Ovary (tissue), 9 donors: ENCODE measurements around the gene GRSF1. TPM values are rescaled to one million over a fixed set of nuclear protein-coding genes. Genes with fewer than 3 reads are reported as not detected.
A peak's percentile ranks its signal among the peaks of the same experiment; 100 is the strongest.

Experiments
- DNase-seq, 5 donors: peaks; one replicate each; pipeline ENCODE4 v3.0.0-alpha.2; 2019 to 2020
- H3K27ac ChIP-seq, 2 donors: fragments of 200-600 bp; one replicate each; pipeline versions ENCODE4 v1.5.1 to v1.8.0; 2019 to 2022
- H3K27me3 ChIP-seq: fragments of 200-600 bp; one replicate; pipeline ENCODE4 v1.8.0; 2022
- H3K36me3 ChIP-seq: fragments of 200-600 bp; sonication (generic); one replicate; pipeline ENCODE4 v1.5.1; 2019
- H3K4me1 ChIP-seq: one replicate; pipeline ENCODE4 v1.8.1; 2013; ENCODE audit warnings: mild to moderate bottlenecking, moderate library complexity; ENCODE audit not compliant: insufficient read depth
- H3K4me3 ChIP-seq: fragments of 200-600 bp; sonication (generic); one replicate; pipeline ENCODE4 v1.5.1; 2017
- H3K9me3 ChIP-seq, 2 donors: fragments of 200-600 bp in 1 of 2; sonication (generic) in 1 of 2; one replicate each; pipeline versions ENCODE4 v1.5.1 to v1.8.1; 2013 to 2019; ENCODE audit warnings: mild to moderate bottlenecking in 1 of 2, moderate library complexity in 1 of 2
- CTCF ChIP-seq, 3 donors: fragments of 450-650 bp in 2 of 3; fragments of 200-600 bp in 1 of 3; IDR thresholded peaks; one replicate each; pipeline versions ENCODE4 v1.5.1 to v1.8.0; 2016 to 2022; ENCODE audit warnings: antibody characterized with exemption in 3 of 3, mild to moderate bottlenecking in 1 of 3
- EP300 ChIP-seq: sonication (generic); formaldehyde crosslinking; IDR thresholded peaks from one replicate; pipeline ENCODE4 v1.6.1; 2017; ENCODE audit warnings: antibody characterized with exemption
- POLR2A ChIP-seq: fragments of 450-650 bp; IDR thresholded peaks from one replicate; pipeline ENCODE4 v1.6.1; 2017; ENCODE audit warnings: antibody characterized with exemption, mild to moderate bottlenecking, moderate library complexity
- WGBS, 3 donors: extraction: QIAGEN DNeasy Blood & Tissue Kit in 1 of 3; methylation state at CpG; one replicate each; pipeline versions ENCODE4 v1.1.5 to v1.1.7; 2013 to 2017; 5-methylcytosine and 5-hydroxymethylcytosine counted together
- intact Hi-C, 4 donors: fragments of 100-400 bp; cut with DNase I; formaldehyde crosslinking; loops; one replicate each; pipeline versions ENCODE4 v1.11.0 to v1.15.1; 2022 to 2023
- polyA plus RNA-seq, 2 donors: library from polyadenylated mRNA; stranded (reverse); fragments of 200-250 nt in 1 of 2; fragments of 350-450 nt in 1 of 2; fragmentation: Illumina TruSeq in 1 of 2; extraction: RNeasy Lipid Tissue Mini Kit (QIAGEN cat#74804) in 1 of 2; gene quantifications; one replicate each; pipeline ENCODE4 v1.2.3, GENCODE V29; 2013 to 2014
- total RNA-seq, 7 donors: library from RNA; depleted of rRNA in 2 of 7; stranded (reverse); fragments of >200 nt in 2 of 7; fragmentation: NEBNext Ultra II Directional in 3 of 7; extraction: Animal tissue kit (Norgen Biotek cat#: 25700) in 3 of 7; gene quantifications; one replicate each; pipeline versions ENCODE4 v1.1.0 to v1.2.4, GENCODE V29; 2016 to 2023
- donor health status: DM: no; HTN: no; CAD: no; lungs with moderate emphysema.
- donor health status: DM: no; HTN: no; CAD: no.
- donor health status: Bipolar disorder and iron deficiency.
- donor health status: DM: yes; HTN: yes; CAD: no.
- donor health status: DM: no; HTN: no; CAD: no.
- donor health status: DM: yes; HTN: yes; CAD: no.

Gene GRSF1
- total and polyA plus RNA-seq, 9 donors, result 28.4 to 78.7 (median 44.3) TPM

GRCh38 chr4:70838666-70839588, 763 bp downstream of the GRSF1 start:
- intact Hi-C loops, result loop anchor here in 3 of 4 donors (5.0 to 10.0 kb wide), 3 partner anchors 152 to 156 kb away; partner anchors contain the start of genes DCK (in 3 of the 3) and UTP3 (in 1 of the 3)
- Histone ChIP-seq H3K4me3 (peak overlapping the region; percentile 97), H3K4me1 (peaks cover 5% of the 10 kb centered on the region), H3K36me3 (no peaks in the 10 kb centered on the region), H3K27me3 (no peaks in the 10 kb centered on the region), H3K9me3 (no peaks in the 10 kb centered on the region), H3K27ac (peak overlapping the region; percentile 89 to 95)
- 0% methylated on average over 35 to 80 of the region's 80 CpGs for WGBS, 3 donors
- peak; percentile 45 to 74 (median 56) for DNase-seq
- no peak for TF ChIP-seq EP300
- TF ChIP-seq CTCF (IDR thresholded peaks at IDR 0.05), result peak in 1 of 3 donors; percentile 7

GRCh38 chr4:70838204-70838603, 1.5 kb downstream of the GRSF1 start:
- WGBS, 3 donors, result 14 to 16% (median 14%) methylated on average over 4 of the region's 4 CpGs
- TF ChIP-seq POLR2A (no peak), EP300 (no peak), CTCF (IDR thresholded peaks at IDR 0.05) (no peak)
- peak overlapping the region; percentile 97 for H3K4me3 ChIP-seq
- DNase-seq, result no peak
- intact Hi-C loops, result loop anchor here in 3 of 4 donors (5.0 to 10.0 kb wide), 3 partner anchors 151 to 157 kb away; partner anchors contain the start of genes DCK (in 3 of the 3) and UTP3 (in 1 of the 3)
- no peak overlapping the region for H3K27ac ChIP-seq
- no peaks in the 10 kb centered on the region for H3K36me3 ChIP-seq
- H3K27me3 ChIP-seq, result no peaks in the 10 kb centered on the region
- H3K4me1 ChIP-seq, result peaks cover 5% of the 10 kb centered on the region
- H3K9me3 ChIP-seq, result no peaks in the 10 kb centered on the region

GRCh38 chr4:70836081-70836480, 3.6 kb downstream of the GRSF1 start:
- intact Hi-C loops, result loop anchor here in 3 of 4 donors (5.0 to 10.0 kb wide), 3 partner anchors 149 to 159 kb away; partner anchors contain the start of genes DCK (in 3 of the 3) and UTP3 (in 1 of the 3)
- Histone ChIP-seq H3K9me3 (no peaks in the 10 kb centered on the region), H3K27me3 (no peaks in the 10 kb centered on the region), H3K36me3 (no peaks in the 10 kb centered on the region), H3K27ac (no peak overlapping the region), H3K4me3 (no peak overlapping the region), H3K4me1 (peaks cover 5% of the 10 kb centered on the region)
- TF ChIP-seq CTCF (IDR thresholded peaks at IDR 0.05) (no peak), POLR2A (no peak), EP300 (no peak)
- 74 to 82% (median 75%) methylated on average over 2 of the region's 2 CpGs for WGBS, 3 donors
- no peak for DNase-seq

- no peak overlapping the region for H3K4me3 ChIP-seq
- no peak overlapping the region for H3K27ac ChIP-seq
- peaks cover 5% of the 10 kb centered on the region for H3K4me1 ChIP-seq
- H3K27me3 ChIP-seq, result no peaks in the 10 kb centered on the region
- intact Hi-C loops, result loop anchor here in 1 of 4 donors (10.0 kb wide), 1 partner anchor 161 kb away; the partner anchor contains the start of gene DCK
- no peaks in the 10 kb centered on the region for H3K36me3 ChIP-seq
- H3K9me3 ChIP-seq, result no peaks in the 10 kb centered on the region
- 98 to 100% (median 100%) methylated on average over 1 of the region's 1 CpG for WGBS, 3 donors
- TF ChIP-seq EP300 (no peak), POLR2A (no peak), CTCF (IDR thresholded peaks at IDR 0.05) (no peak)
- no peak for DNase-seq
Measured at GRCh38 chr4:70833675-70834074, 6.0 kb downstream of the GRSF1 start.
